H1 (cell line): ENCODE data around the gene FAM221B. TPM values are rescaled to one million over a fixed set of nuclear protein-coding genes. Genes with fewer than 3 reads are reported as not detected.

Experiments used
- CTCF ChIA-PET: fragments of 300-600 bp; sonication (Branson Sonifier 250); formaldehyde crosslinking; loops from one replicate; lab custom pipeline; 2021; ENCODE audit not compliant: partially characterized antibody; lab: Charles Lee
- POLR2A ChIA-PET: fragments of 300-600 bp; sonication (Branson Sonifier 250); formaldehyde crosslinking; loops from one replicate; lab custom pipeline; 2021; ENCODE audit warnings: inconsistent platforms; ENCODE audit not compliant: partially characterized antibody; lab: Charles Lee
- DNase-seq, 2 experiments: peaks; one replicate each; pipeline versions ENCODE4 v3.0.0 to v3.0.0-alpha.2; 2010 to 2022; ENCODE audit warnings: low spot score in 2 of 2, low read depth in 1 of 2, mixed read lengths in 1 of 2
- FAIRE-seq: peaks from 2 replicates; lab custom pipeline; 2011; peaks lifted over from hg19 to GRCh38; lab: Jason Lieb, UNC
- H2AFZ ChIP-seq: 2 replicates; pipeline ENCODE4 v1.8.1; 2012; ENCODE audit warnings: low read length, inconsistent platforms
- H2AK5ac ChIP-seq: 2 replicates; pipeline ENCODE4 v1.6.1; 2013; ENCODE audit warnings: low read depth, low read length
- H2BK120ac ChIP-seq: replicated peaks from 2 replicates; pipeline ENCODE3; 2013; ENCODE audit warnings: low read depth, low read length, inconsistent platforms
- H2BK12ac ChIP-seq: 2 replicates; pipeline ENCODE4 v1.6.1; 2013; ENCODE audit warnings: low read depth, low read length
- H2BK15ac ChIP-seq: 2 replicates; pipeline ENCODE4 v1.6.1; 2013; ENCODE audit warnings: low read length
- H2BK20ac ChIP-seq: 2 replicates; pipeline ENCODE4 v1.6.1; 2013; ENCODE audit warnings: low read length
- H2BK5ac ChIP-seq: 2 replicates; pipeline ENCODE4 v1.6.1; 2013; ENCODE audit warnings: low read depth, low read length
- H3K14ac ChIP-seq: 2 replicates; pipeline ENCODE4 v1.6.1; 2013; ENCODE audit warnings: inconsistent platforms; ENCODE audit not compliant: insufficient read length
- H3K18ac ChIP-seq: 2 replicates; pipeline ENCODE4 v1.6.1; 2013; ENCODE audit warnings: low read length; ENCODE audit errors: extremely low read depth
- H3K23ac ChIP-seq: 2 replicates; pipeline ENCODE4 v1.6.1; 2013; ENCODE audit warnings: inconsistent platforms; ENCODE audit not compliant: insufficient read length
- H3K23me2 ChIP-seq: 2 replicates; pipeline ENCODE4 v1.6.1; 2013; ENCODE audit warnings: low read depth, low read length
- H3K27ac ChIP-seq: 2 replicates; pipeline ENCODE4 v1.6.1; 2011; ENCODE audit warnings: low read depth, low read length, inconsistent platforms
- H3K27me3 ChIP-seq, 4 experiments: replicated peaks in 1 of 4; 1 replicate in 1 of 4; 2 replicates in 3 of 4; pipeline versions ENCODE4 v1.6.1 to v1.8.1; 2011 to 2013; ENCODE audit warnings: low read length in 3 of 4, mild to moderate bottlenecking in 3 of 4, inconsistent platforms in 2 of 4, mixed read lengths in 2 of 4, moderate library complexity in 1 of 4; ENCODE audit not compliant: control insufficient read depth in 3 of 4, insufficient read depth in 3 of 4; ENCODE audit errors: extremely low read depth in 1 of 4
- H3K36me3 ChIP-seq, 4 experiments: 2 replicates each; pipeline versions ENCODE4 v1.6.1 to v1.8.1; 2011 to 2013; ENCODE audit warnings: mild to moderate bottlenecking in 4 of 4, low read length in 3 of 4, moderate library complexity in 2 of 4, control low read depth in 1 of 4, inconsistent platforms in 1 of 4; ENCODE audit not compliant: insufficient read depth in 4 of 4, control insufficient read depth in 2 of 4
- H3K4ac ChIP-seq: replicated peaks from 2 replicates; pipeline ENCODE3; 2013; ENCODE audit warnings: low read length, low read depth, mixed read lengths, inconsistent platforms; ENCODE audit not compliant: insufficient read length
- H3K4me1 ChIP-seq, 4 experiments: replicated peaks in 1 of 4; 1 replicate in 1 of 4; 2 replicates in 3 of 4; pipeline versions ENCODE4 v1.6.1 to v1.8.1; 2011 to 2013; ENCODE audit warnings: low read length in 3 of 4, inconsistent platforms in 2 of 4, mixed read lengths in 1 of 4; ENCODE audit not compliant: insufficient read depth in 4 of 4, control insufficient read depth in 3 of 4
- H3K4me2 ChIP-seq, 2 experiments: 2 replicates each; pipeline versions ENCODE4 v1.6.1 to v1.8.1; 2011 to 2013; ENCODE audit warnings: low read depth in 2 of 2, low read length in 2 of 2, control low read depth in 1 of 2, inconsistent platforms in 1 of 2, mild to moderate bottlenecking in 1 of 2; ENCODE audit not compliant: insufficient read depth in 1 of 2
- H3K4me3 ChIP-seq, 4 experiments: fragments of 200-600, 300-600 bp in 1 of 4; sonication (generic), shearing (Covaris generic), sonication (Bioruptor Twin) in 1 of 4; 2 replicates each; pipeline versions ENCODE4 v1.5.1 to v1.8.1; 2011 to 2016; ENCODE audit warnings: low read length in 4 of 4, low read depth in 3 of 4, control low read depth in 2 of 4, inconsistent platforms in 2 of 4, mild to moderate bottlenecking in 2 of 4, mixed read lengths in 1 of 4, moderate library complexity in 1 of 4; ENCODE audit not compliant: insufficient read depth in 2 of 4; ENCODE audit errors: extremely low read depth in 1 of 4
- H3K56ac ChIP-seq: replicated peaks from 2 replicates; pipeline ENCODE3; 2013; ENCODE audit warnings: low read depth, mild to moderate bottlenecking, mixed read lengths, low read length, inconsistent platforms; ENCODE audit not compliant: insufficient read length
- H3K79me1 ChIP-seq: 2 replicates; pipeline ENCODE4 v1.6.1; 2013; ENCODE audit warnings: low read depth, low read length, control low read depth
- H3K79me2 ChIP-seq, 2 experiments: 2 replicates each; pipeline versions ENCODE4 v1.6.1 to v1.8.1; 2012 to 2013; ENCODE audit warnings: low read length in 2 of 2, mild to moderate bottlenecking in 2 of 2, inconsistent platforms in 1 of 2; ENCODE audit not compliant: insufficient read depth in 2 of 2, control insufficient read depth in 1 of 2
- H3K9ac ChIP-seq, 4 experiments: replicated peaks in 1 of 4; 1 replicate in 1 of 4; 2 replicates in 3 of 4; pipeline versions ENCODE4 v1.6.1 to v1.8.1; 2011 to 2013; ENCODE audit warnings: low read depth in 3 of 4, low read length in 3 of 4, control low read depth in 2 of 4, mild to moderate bottlenecking in 2 of 4, moderate library complexity in 2 of 4, inconsistent platforms in 1 of 4; ENCODE audit errors: extremely low read depth in 1 of 4
- H3K9me3 ChIP-seq, 2 experiments: 2 replicates each; pipeline versions ENCODE4 v1.6.1 to v1.8.1; 2012 to 2013; ENCODE audit warnings: mild to moderate bottlenecking in 2 of 2, moderate library complexity in 2 of 2, control low read depth in 1 of 2, inconsistent platforms in 1 of 2, low read depth in 1 of 2, low read length in 1 of 2, mixed read lengths in 1 of 2; ENCODE audit not compliant: insufficient read depth in 2 of 2
- H4K20me1 ChIP-seq, 2 experiments: replicated peaks in 1 of 2; 2 replicates each; pipeline versions ENCODE3 to v1.8.1; 2011 to 2013; ENCODE audit warnings: inconsistent platforms in 2 of 2, low read length in 2 of 2, mild to moderate bottlenecking in 1 of 2; ENCODE audit not compliant: insufficient read depth in 2 of 2, control insufficient read depth in 1 of 2
- H4K5ac ChIP-seq: 2 replicates; pipeline ENCODE4 v1.6.1; 2013; ENCODE audit warnings: low read length, low read depth, mixed read lengths, inconsistent platforms; ENCODE audit not compliant: insufficient read length
- H4K8ac ChIP-seq: 2 replicates; pipeline ENCODE4 v1.8.0; 2013; ENCODE audit warnings: mild to moderate bottlenecking, moderate library complexity, low read length, inconsistent platforms; ENCODE audit not compliant: insufficient read depth; ENCODE audit errors: extremely low read depth
- H4K91ac ChIP-seq: replicated peaks from 2 replicates; pipeline ENCODE3; 2013; ENCODE audit warnings: low read length, mixed read lengths, inconsistent platforms; ENCODE audit not compliant: insufficient read length
- BCL11A ChIP-seq, 2 experiments: IDR thresholded peaks; one replicate each; pipeline ENCODE4 v1.6.1; 2011; ENCODE audit warnings: low read depth in 2 of 2, low read length in 2 of 2, mild to moderate bottlenecking in 2 of 2
- CHD1 ChIP-seq: IDR thresholded peaks from 2 replicates; pipeline ENCODE4 v1.6.1; 2012; ENCODE audit warnings: low read depth, low read length, improper control_type of control experiment
- CREB1 ChIP-seq: IDR thresholded peaks from 2 replicates; pipeline ENCODE4 v1.6.1; 2012; ENCODE audit warnings: inconsistent platforms
- CTBP2 ChIP-seq: IDR thresholded peaks from 2 replicates; pipeline ENCODE4 v1.7.0; 2011; ENCODE audit warnings: borderline replicate concordance, mild to moderate bottlenecking, moderate library complexity, mixed read lengths, low read length; ENCODE audit not compliant: insufficient read depth, insufficient read length
- CTCF ChIP-seq, 3 experiments: IDR thresholded peaks; 1 replicate in 2 of 3; 2 replicates in 1 of 3; pipeline versions ENCODE4 v1.5.1 to v1.6.1; 2011; ENCODE audit warnings: low read length in 3 of 3, mild to moderate bottlenecking in 3 of 3, inconsistent platforms in 2 of 3, low read depth in 1 of 3, moderate library complexity in 1 of 3; ENCODE audit not compliant: insufficient read depth in 1 of 3; ENCODE audit errors: control extremely low read depth in 1 of 3
- EGR1 ChIP-seq: IDR thresholded peaks from 2 replicates; pipeline ENCODE4 v1.6.1; 2011; ENCODE audit warnings: low read depth, low read length, borderline replicate concordance
- KDM5A ChIP-seq: fragments of 200-600 bp; IDR thresholded peaks from 2 replicates; pipeline ENCODE4 v1.7.1; 2012; ENCODE audit warnings: mild to moderate bottlenecking, low read length, inconsistent platforms, mixed read lengths
- NRF1 ChIP-seq: IDR thresholded peaks from 2 replicates; pipeline ENCODE4 v1.6.1; 2011; ENCODE audit warnings: mild to moderate bottlenecking, low read depth, low read length, improper control_type of control experiment
- POLR2A ChIP-seq, 2 experiments: IDR thresholded peaks; 1 replicate in 1 of 2; 2 replicates in 1 of 2; pipeline ENCODE4 v1.6.1; 2011; ENCODE audit warnings: low read depth in 2 of 2, low read length in 2 of 2, mild to moderate bottlenecking in 2 of 2; ENCODE audit errors: control extremely low read depth in 1 of 2
- RNF2 ChIP-seq: fragments of 200-900, 300-1000 bp; sonication (generic); IDR thresholded peaks from 2 replicates; pipeline ENCODE4 v1.7.1; 2016; ENCODE audit warnings: borderline replicate concordance, low read depth, mild to moderate bottlenecking, antibody characterized with exemption, low read length; ENCODE audit not compliant: poor library complexity, severe bottlenecking; ENCODE audit errors: missing control alignments
- SIX5 ChIP-seq: IDR thresholded peaks from 2 replicates; pipeline ENCODE4 v1.6.1; 2011; ENCODE audit warnings: mild to moderate bottlenecking, low read depth, low read length
- TBP ChIP-seq: IDR thresholded peaks from 2 replicates; pipeline ENCODE4 v1.6.1; 2011; ENCODE audit warnings: low read depth, low read length, improper control_type of control experiment
- polyA plus RNA-seq, 7 experiments: library from polyadenylated mRNA; depleted of rRNA in 3 of 7; stranded (reverse) in 5 of 7; unstranded in 2 of 7; fragments of >200 nt in 5 of 7; fragments of 200-250 nt in 2 of 7; gene quantifications; 1 replicate in 5 of 7; 2 replicates in 1 of 7; 4 replicates in 1 of 7; pipeline versions ENCODE4 v1.2.1 to v1.2.3, GENCODE V29; 2011 to 2013; ENCODE audit warnings: missing spikeins in 2 of 7, mixed read lengths in 2 of 7
- total RNA-seq: library from RNA; stranded (reverse); fragmentation: NEBNext Ultra II Directional; extraction: Animal tissue kit (Norgen Biotek cat#: 25700); gene quantifications from 2 replicates; pipeline ENCODE4 v1.2.1, GENCODE V29; 2021

The FAM221B gene
- total and polyA plus RNA-seq, 2 of the 8 experiments (the other 6 are each of a cell fraction or from before 2014, with no cell fraction given) = not detected

- H3K23me2 ChIP-seq = peaks cover 5% of the 10 kb centered on the region; the same call in 1 of the 2 replicates
- no peak overlapping the region for H3K56ac ChIP-seq
- no peak overlapping the region for H4K8ac ChIP-seq
- H4K20me1 ChIP-seq = peaks cover 0 to 2% of the 10 kb centered on the region in 2 experiments
- H2AK5ac ChIP-seq = no peak overlapping the region
- DNase-seq (no peak), FAIRE-seq (no peak)
- H3K79me2 ChIP-seq = no peaks in the 10 kb centered on the region
- no peak overlapping the region for H3K23ac ChIP-seq
- no peaks in the 10 kb centered on the region for H3K9me3 ChIP-seq
- no peak overlapping the region for H2BK20ac ChIP-seq
- peaks cover 0 to 6% (median 4%) of the 10 kb centered on the region in 4 experiments; a peak in 5 of 7 replicates for H3K4me1 ChIP-seq
- H2BK5ac ChIP-seq = no peak overlapping the region
- ChIA-PET POLR2A (no interaction called here), CTCF (interaction anchor here (1.2 to 2.3 kb wide), 7 partner anchors 10 to 107 kb away, joined by 3 to 12 read pairs (median 5); partner anchors contain the start of gene HINT2)
- H4K5ac ChIP-seq = no peak overlapping the region
- H3K79me1 ChIP-seq = no peaks in the 10 kb centered on the region
- H3K9ac ChIP-seq = no peak overlapping the region
- no peak for TF ChIP-seq CREB1
- no peak for TF ChIP-seq TBP
- TF ChIP-seq POLR2A (IDR thresholded peaks at IDR 0.05; ENCODE audit: control extremely low read depth in 1 of 2, low read depth in 2 of 2, low read length in 2 of 2) = no peak
- no peak for TF ChIP-seq CTCF (IDR thresholded peaks at IDR 0.05; ENCODE audit: control extremely low read depth in 1 of 3, insufficient read depth in 1 of 3, low read depth in 1 of 3, low read length in 3 of 3)
- TF ChIP-seq KDM5A = no peak
- TF ChIP-seq BCL11A (IDR thresholded peaks at IDR 0.05; ENCODE audit: low read depth in 2 of 2, low read length in 2 of 2) = no peak
- TF ChIP-seq NRF1 = no peak
- no peak for TF ChIP-seq CTBP2
- no peak for TF ChIP-seq EGR1
- TF ChIP-seq SIX5 = no peak
- TF ChIP-seq RNF2 = no peak
- no peak for TF ChIP-seq CHD1
- no peak overlapping the region for H2AFZ ChIP-seq
- no peak overlapping the region for H2BK12ac ChIP-seq
- H2BK120ac ChIP-seq = no peak overlapping the region
- H3K4me2 ChIP-seq = no peak overlapping the region
- H3K14ac ChIP-seq = no peak overlapping the region
- H3K4me3 ChIP-seq = no peak overlapping the region
- peaks cover 0 to 4% (median 0%) of the 10 kb centered on the region in 4 experiments; a peak in 2 of 8 replicates for H3K36me3 ChIP-seq
- no peak overlapping the region for H3K27ac ChIP-seq
- H2BK15ac ChIP-seq = no peak overlapping the region
- H3K27me3 ChIP-seq = peaks cover 0 to 7% (median 0%) of the 10 kb centered on the region in 4 experiments; a peak in 4 of 7 replicates
- no peak overlapping the region for H3K4ac ChIP-seq
- H4K91ac ChIP-seq = no peak overlapping the region
- no peak overlapping the region for H3K18ac ChIP-seq
Measured at GRCh38 chr9:35795695-35796094, 32.8 kb downstream of the FAM221B start.
